Stimulated activated CD8-positive, alpha-beta memory T cell treated with anti-CD3 and anti-CD28 coated beads, Interleukin-15, amount 100 ng/mL, for 48 hours (primary cell): ENCODE data around the gene AIP.
"Not testable (repeated sequence)": the region's sequence is repeated elsewhere in the genome, so short reads cannot be mapped to it uniquely, and the experiment has no call there.

ENCODE experiments used
- DNase-seq, 2 donors: peaks; one replicate each; pipeline ENCODE4 v3.0.0-alpha.2; 2020; ENCODE audit warnings: low read depth in 2 of 2

Gene AIP

GRCh38 chr11:67448220-67448609, 34.6 kb upstream of the AIP start:
- DNase-seq = no peak

GRCh38 chr11:67449116-67449844, 33.5 kb upstream of the AIP start:
- no peak for DNase-seq

- DNase-seq = no peak
Observed at GRCh38 chr11:67450796-67451657, 31.8 kb upstream of the AIP start.

GRCh38 chr11:67451658-67451976, 31.2 kb upstream of the AIP start:
- no peak for DNase-seq

- no peak for DNase-seq
Observed at GRCh38 chr11:67452141-67452952, 30.5 kb upstream of the AIP start, which contains the start of gene GPR152. Gene GPR152, minus strand, starts transcription at chr11:67452729. Its CDS starts 5 bp downstream, at chr11:67452724.

GRCh38 chr11:67453816-67454732, 28.8 kb upstream of the AIP start:
- no peak for DNase-seq

- no peak for DNase-seq
Observed at GRCh38 chr11:67455054-67455453, 27.8 kb upstream of the AIP start, which contains the start of gene CABP4. Gene CABP4, plus strand, starts transcription at chr11:67455354. Its CDS starts 70 bp downstream, at chr11:67455424.

GRCh38 chr11:67456068-67456705, 26.6 kb upstream of the AIP start:
- DNase-seq = no peak

- DNase-seq = no peak
Observed at GRCh38 chr11:67457453-67457852, 25.4 kb upstream of the AIP start.

- no peak for DNase-seq
Observed at GRCh38 chr11:67458266-67458665, 24.6 kb upstream of the AIP start.

- DNase-seq = no peak
Observed at GRCh38 chr11:67463186-67463585, 19.6 kb upstream of the AIP start.

- DNase-seq = no peak
Observed at GRCh38 chr11:67463680-67464410, 19.0 kb upstream of the AIP start.

GRCh38 chr11:67464411-67465188, 18.2 kb upstream of the AIP start:
- peak; percentile 88 for DNase-seq

- DNase-seq = no peak
Observed at GRCh38 chr11:67465189-67465510, 17.7 kb upstream of the AIP start.

GRCh38 chr11:67465530-67465929, 17.3 kb upstream of the AIP start:
- DNase-seq = not testable (repeated sequence)

GRCh38 chr11:67466367-67466766, 16.5 kb upstream of the AIP start:
- DNase-seq = no peak

GRCh38 chr11:67466962-67467771, 15.7 kb upstream of the AIP start:
- DNase-seq = no peak

GRCh38 chr11:67468056-67468455, 14.8 kb upstream of the AIP start:
- DNase-seq = no peak

- DNase-seq = no peak
Observed at GRCh38 chr11:67468456-67468758, 14.4 kb upstream of the AIP start.
